ENCODE results near the gene NAALADL2.

NAALADL2 gene

GRCh38 chr3:175088766-175089380 lies 229.7 kb downstream of the NAALADL2 start:
- TF ChIP-seq CTCF (conservative IDR thresholded peaks at IDR 0.05; ENCODE audit: control insufficient read depth, insufficient read depth, low read depth, low read length) = no peak
- DNase-seq (ENCODE audit: low read depth) = no peak
- H3K4me3 ChIP-seq (ENCODE audit: control insufficient read depth, low read depth, low read length) = no peak overlapping the region

GRCh38 chr3:175091426-175092114 lies 232.4 kb downstream of the NAALADL2 start:
- TF ChIP-seq CTCF (conservative IDR thresholded peaks at IDR 0.05; ENCODE audit: control insufficient read depth, insufficient read depth, low read depth, low read length) = no peak
- DNase-seq (ENCODE audit: low read depth) = no peak
- H3K4me3 ChIP-seq (ENCODE audit: control insufficient read depth, low read depth, low read length) = no peak overlapping the region

- no peak overlapping the region for H3K4me3 ChIP-seq (ENCODE audit: control insufficient read depth, low read depth, low read length)
- no peak for DNase-seq (ENCODE audit: low read depth)
- TF ChIP-seq CTCF (conservative IDR thresholded peaks at IDR 0.05; ENCODE audit: control insufficient read depth, insufficient read depth, low read depth, low read length) = no peak
Measured at GRCh38 chr3:175093748-175094147, 234.6 kb downstream of the NAALADL2 start.

GRCh38 chr3:175094344-175094743 lies 235.2 kb downstream of the NAALADL2 start:
- no peak for TF ChIP-seq CTCF (conservative IDR thresholded peaks at IDR 0.05; ENCODE audit: control insufficient read depth, insufficient read depth, low read depth, low read length)
- H3K4me3 ChIP-seq (ENCODE audit: control insufficient read depth, low read depth, low read length) = no peak overlapping the region
- no peak for DNase-seq (ENCODE audit: low read depth)

GRCh38 chr3:175098644-175099043 lies 239.5 kb downstream of the NAALADL2 start:
- H3K4me3 ChIP-seq (ENCODE audit: control insufficient read depth, low read depth, low read length) = no peak overlapping the region
- TF ChIP-seq CTCF (conservative IDR thresholded peaks at IDR 0.05; ENCODE audit: control insufficient read depth, insufficient read depth, low read depth, low read length) = no peak
- DNase-seq (ENCODE audit: low read depth) = no peak

GRCh38 chr3:175102161-175102560 lies 243.0 kb downstream of the NAALADL2 start:
- no peak overlapping the region for H3K4me3 ChIP-seq (ENCODE audit: control insufficient read depth, low read depth, low read length)
- DNase-seq (ENCODE audit: low read depth) = no peak
- no peak for TF ChIP-seq CTCF (conservative IDR thresholded peaks at IDR 0.05; ENCODE audit: control insufficient read depth, insufficient read depth, low read depth, low read length)

Measured in fibroblast of mammary gland (primary cell).